ENCODE results near the gene TEX2.

- TF ChIP-seq CTCF (IDR thresholded peaks at IDR 0.05; ENCODE audit: extremely low read depth in 1 of 2, insufficient read depth in 1 of 2, low read depth in 1 of 2, low read length in 2 of 2), result no peak
- no peak for TF ChIP-seq POLR2A (IDR thresholded peaks at IDR 0.05; ENCODE audit: low read depth, low read length)
- TF ChIP-seq JUN (IDR thresholded peaks at IDR 0.05; ENCODE audit: borderline replicate concordance, insufficient read depth, insufficient read length, low read depth), result no peak
- no peak for TF ChIP-seq EZH2 (IDR thresholded peaks at IDR 0.05; ENCODE audit: borderline replicate concordance, low read depth, low read length, severe bottlenecking)
- TF ChIP-seq MYC (IDR thresholded peaks at IDR 0.05; ENCODE audit: low read depth, low read length), result no peak
- no peak for TF ChIP-seq POLR2AphosphoS5 (IDR thresholded peaks at IDR 0.05; ENCODE audit: insufficient read depth, low read depth, low read length)
- TF ChIP-seq MAX (IDR thresholded peaks at IDR 0.05; ENCODE audit: insufficient read depth, insufficient read length), result no peak
Measured at GRCh38 chr17:64102627-64103390, 160.3 kb downstream of the TEX2 start.

Measured in endothelial cell of umbilical vein (primary cell).